Loucy (cell line): ENCODE measurements around the gene C16orf96.

Experiments used
- EZH2phosphoT487 ChIP-seq: fragments of 200-600 bp; IDR thresholded peaks from 2 replicates; pipeline ENCODE4 v1.6.1; 2018; ENCODE audit warnings: antibody characterized with exemption, mild to moderate bottlenecking, moderate library complexity, borderline replicate concordance
- TF ChIP-seq, protein P1 (sequence below): fragments of 200-600 bp; sonication (generic); conservative IDR thresholded peaks from 2 replicates; pipeline ENCODE4 v1.5.1; 2014; ENCODE audit warnings: mild to moderate bottlenecking, antibody characterized with exemption, low read length

DNA sequence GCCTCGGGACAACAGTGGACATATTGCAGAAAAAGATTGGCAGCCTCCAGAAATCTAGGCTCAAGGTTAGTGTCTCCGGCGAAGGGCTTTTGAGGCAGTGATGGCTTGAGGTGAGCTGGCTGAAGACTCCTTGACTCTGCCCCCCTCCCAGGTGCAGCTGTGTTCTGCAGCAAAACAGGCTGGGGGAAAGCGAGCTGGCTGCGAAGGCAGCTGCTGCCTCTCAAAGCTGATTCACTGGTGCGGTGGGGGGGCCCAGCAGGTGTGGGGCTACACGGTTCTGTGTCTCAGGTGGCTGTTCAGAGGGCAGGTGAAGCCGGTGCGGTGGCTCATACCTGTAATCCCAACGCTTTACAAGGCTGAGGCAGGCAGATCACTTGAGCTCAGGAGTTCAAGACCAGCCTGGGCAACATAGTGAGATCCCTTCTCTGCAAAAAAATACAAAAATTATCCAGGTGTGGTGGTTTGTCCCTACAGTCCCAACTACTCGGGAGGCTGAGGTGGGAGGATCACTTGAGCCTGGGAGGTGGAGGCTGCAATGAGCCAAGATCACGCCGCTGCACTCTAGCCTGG, 22.9 kb downstream of the C16orf96 start:
- TF ChIP-seq, protein P1, sequence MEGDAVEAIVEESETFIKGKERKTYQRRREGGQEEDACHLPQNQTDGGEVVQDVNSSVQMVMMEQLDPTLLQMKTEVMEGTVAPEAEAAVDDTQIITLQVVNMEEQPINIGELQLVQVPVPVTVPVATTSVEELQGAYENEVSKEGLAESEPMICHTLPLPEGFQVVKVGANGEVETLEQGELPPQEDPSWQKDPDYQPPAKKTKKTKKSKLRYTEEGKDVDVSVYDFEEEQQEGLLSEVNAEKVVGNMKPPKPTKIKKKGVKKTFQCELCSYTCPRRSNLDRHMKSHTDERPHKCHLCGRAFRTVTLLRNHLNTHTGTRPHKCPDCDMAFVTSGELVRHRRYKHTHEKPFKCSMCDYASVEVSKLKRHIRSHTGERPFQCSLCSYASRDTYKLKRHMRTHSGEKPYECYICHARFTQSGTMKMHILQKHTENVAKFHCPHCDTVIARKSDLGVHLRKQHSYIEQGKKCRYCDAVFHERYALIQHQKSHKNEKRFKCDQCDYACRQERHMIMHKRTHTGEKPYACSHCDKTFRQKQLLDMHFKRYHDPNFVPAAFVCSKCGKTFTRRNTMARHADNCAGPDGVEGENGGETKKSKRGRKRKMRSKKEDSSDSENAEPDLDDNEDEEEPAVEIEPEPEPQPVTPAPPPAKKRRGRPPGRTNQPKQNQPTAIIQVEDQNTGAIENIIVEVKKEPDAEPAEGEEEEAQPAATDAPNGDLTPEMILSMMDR, result no peak
- TF ChIP-seq EZH2phosphoT487, result no peak
